Fibroblast of lung (primary cell): ENCODE results near the gene CELF2. TPM values are rescaled to one million over a fixed set of nuclear protein-coding genes. Genes with fewer than 3 reads are reported as not detected.

ENCODE experiments used
- DNase-seq, 2 donors: peaks; one replicate each; pipeline versions ENCODE4 v3.0.0 to v3.0.0-alpha.2; 2010; ENCODE audit warnings: low read depth in 2 of 2
- H2AFZ ChIP-seq: 2 replicates; pipeline ENCODE4 v1.5.1; 2012; ENCODE audit warnings: low read length, control low read depth, inconsistent platforms
- H3K27ac ChIP-seq: 2 replicates; pipeline ENCODE4 v1.5.1; 2011; ENCODE audit warnings: low read length, control low read depth; ENCODE audit not compliant: insufficient read depth
- H3K27me3 ChIP-seq: 2 replicates; pipeline ENCODE4 v1.5.1; 2011; ENCODE audit warnings: mild to moderate bottlenecking, low read length; ENCODE audit not compliant: control insufficient read depth, insufficient read depth
- H3K36me3 ChIP-seq: 2 replicates; pipeline ENCODE4 v1.5.1; 2011; ENCODE audit warnings: low read length; ENCODE audit not compliant: control insufficient read depth, insufficient read depth
- H3K4me1 ChIP-seq: 2 replicates; pipeline ENCODE4 v1.5.1; 2011; ENCODE audit warnings: low read length; ENCODE audit not compliant: control insufficient read depth, insufficient read depth; ENCODE audit errors: extremely low read depth
- H3K4me2 ChIP-seq: 2 replicates; pipeline ENCODE4 v1.5.1; 2011; ENCODE audit warnings: low read length, control low read depth; ENCODE audit not compliant: insufficient read depth; ENCODE audit errors: extremely low read depth
- H3K4me3 ChIP-seq, 4 experiments: fragments of 200-600 bp in 1 of 4; sonication (generic) in 1 of 4; replicated peaks in 1 of 4; 2 replicates each; pipeline ENCODE4 v1.5.1; 2011 to 2016; ENCODE audit warnings: low read length in 4 of 4, low read depth in 3 of 4, mild to moderate bottlenecking in 3 of 4, control low read depth in 2 of 4, inconsistent platforms in 1 of 4, mixed read lengths in 1 of 4; ENCODE audit not compliant: insufficient read depth in 1 of 4; ENCODE audit errors: control extremely low read depth in 1 of 4
- H3K79me2 ChIP-seq: 2 replicates; pipeline ENCODE4 v1.5.1; 2012; ENCODE audit warnings: mild to moderate bottlenecking, low read length, inconsistent platforms; ENCODE audit not compliant: control insufficient read depth, insufficient read depth
- H3K9ac ChIP-seq: 2 replicates; pipeline ENCODE4 v1.5.1; 2011; ENCODE audit warnings: mild to moderate bottlenecking, low read length, control low read depth; ENCODE audit not compliant: insufficient read depth
- H3K9me3 ChIP-seq: 2 replicates; pipeline ENCODE4 v1.5.1; 2012; ENCODE audit warnings: low read depth, low read length; ENCODE audit not compliant: control insufficient read depth, insufficient read depth
- H4K20me1 ChIP-seq: 2 replicates; pipeline ENCODE4 v1.5.1; 2011; ENCODE audit warnings: low read length; ENCODE audit not compliant: control insufficient read depth, insufficient read depth; ENCODE audit errors: extremely low read depth
- CTCF ChIP-seq, 2 donors: IDR thresholded peaks in 1 of 2; conservative IDR thresholded peaks in 1 of 2; 1 replicate in 1 of 2; 2 replicates in 1 of 2; pipeline ENCODE4 v1.5.1; 2011 to 2012; ENCODE audit warnings: low read length in 2 of 2, control low read depth in 1 of 2, inconsistent platforms in 1 of 2, low read depth in 1 of 2, mild to moderate bottlenecking in 1 of 2
- EZH2 ChIP-seq: IDR thresholded peaks from 2 replicates; pipeline ENCODE4 v1.5.1; 2012; ENCODE audit warnings: low read length, control low read depth, mild to moderate bottlenecking; ENCODE audit errors: missing control alignments
- polyA plus RNA-seq, 2 donors: library from polyadenylated mRNA; depleted of rRNA in 1 of 2; stranded (reverse) in 1 of 2; unstranded in 1 of 2; fragments of >200 nt; gene quantifications; 2 replicates each; pipeline ENCODE4 v1.2.1, GENCODE V29; 2011 to 2012; ENCODE audit warnings: missing spikeins in 1 of 2
- total RNA-seq: library from RNA; depleted of rRNA; stranded (reverse); fragments of >200 nt; gene quantifications from 2 replicates; pipeline ENCODE4 v1.2.1, GENCODE V29; 2014

The CELF2 gene
- total and polyA plus RNA-seq, 2 donors (not counting 1 experiment from before 2014, with no cell fraction given): 16.9 to 25.1 TPM

GRCh38 chr10:11150879-11151415 lies 133.3 kb downstream of the CELF2 start:
- Histone ChIP-seq H3K36me3 (no peaks in the 10 kb centered on the region), H2AFZ (no peak overlapping the region), H3K27me3 (no peaks in the 10 kb centered on the region), H3K9me3 (no peaks in the 10 kb centered on the region), H4K20me1 (no peaks in the 10 kb centered on the region), H3K79me2 (no peaks in the 10 kb centered on the region), H3K4me2 (no peak overlapping the region), H3K9ac (no peak overlapping the region), H3K27ac (no peak overlapping the region), H3K4me3 (no peak overlapping the region), H3K4me1 (no peaks in the 10 kb centered on the region)
- no peak for TF ChIP-seq EZH2
- no peak for TF ChIP-seq CTCF (conservative IDR thresholded peaks at IDR 0.05 in 1 of 2, IDR thresholded peaks at IDR 0.05 in 1 of 2; ENCODE audit: low read depth in 1 of 2, low read length in 2 of 2)
- no peak for DNase-seq

- H3K4me3 ChIP-seq: no peak overlapping the region
- no peaks in the 10 kb centered on the region for H3K36me3 ChIP-seq
- no peaks in the 10 kb centered on the region for H3K9me3 ChIP-seq
- no peak overlapping the region for H3K4me2 ChIP-seq
- H2AFZ ChIP-seq: no peak overlapping the region
- H3K9ac ChIP-seq: no peak overlapping the region
- no peaks in the 10 kb centered on the region for H4K20me1 ChIP-seq
- H3K27ac ChIP-seq: no peak overlapping the region
- H3K4me1 ChIP-seq: no peaks in the 10 kb centered on the region
- no peak for DNase-seq
- TF ChIP-seq CTCF (conservative IDR thresholded peaks at IDR 0.05 in 1 of 2, IDR thresholded peaks at IDR 0.05 in 1 of 2; ENCODE audit: low read depth in 1 of 2, low read length in 2 of 2) (no peak), EZH2 (no peak)
- no peaks in the 10 kb centered on the region for H3K27me3 ChIP-seq
- no peaks in the 10 kb centered on the region for H3K79me2 ChIP-seq
Measured at GRCh38 chr10:11152801-11153200, 135.1 kb downstream of the CELF2 start.

GRCh38 chr10:11153245-11153644 lies 135.6 kb downstream of the CELF2 start:
- Histone ChIP-seq H3K4me1 (no peaks in the 10 kb centered on the region), H4K20me1 (no peaks in the 10 kb centered on the region), H3K4me3 (no peak overlapping the region), H3K4me2 (no peak overlapping the region), H3K79me2 (no peaks in the 10 kb centered on the region), H3K27ac (no peak overlapping the region), H3K27me3 (no peaks in the 10 kb centered on the region), H2AFZ (no peak overlapping the region), H3K9ac (no peak overlapping the region), H3K36me3 (no peaks in the 10 kb centered on the region), H3K9me3 (no peaks in the 10 kb centered on the region)
- no peak for DNase-seq
- TF ChIP-seq CTCF (conservative IDR thresholded peaks at IDR 0.05 in 1 of 2, IDR thresholded peaks at IDR 0.05 in 1 of 2; ENCODE audit: low read depth in 1 of 2, low read length in 2 of 2) (no peak), EZH2 (no peak)
